ENCODE results near the gene RELN.

RELN gene

GRCh38 chr7:103480771-103481170, 508.7 kb downstream of the RELN start:
- no peak for DNase-seq (ENCODE audit: low spot score)

- DNase-seq (ENCODE audit: low spot score), result no peak
Observed at GRCh38 chr7:103474956-103475355, 514.5 kb downstream of the RELN start.

- no peak for DNase-seq (ENCODE audit: low spot score)
Observed at GRCh38 chr7:103469095-103469948, 520.1 kb downstream of the RELN start.

- DNase-seq (ENCODE audit: low spot score), result no peak
Observed at GRCh38 chr7:103466814-103467213, 522.6 kb downstream of the RELN start.

GRCh38 chr7:103462358-103462757, 527.1 kb downstream of the RELN start:
- DNase-seq (ENCODE audit: low spot score), result no peak

- DNase-seq (ENCODE audit: low spot score), result peak; percentile 9
Observed at GRCh38 chr7:103447073-103447960, 542.1 kb downstream of the RELN start.

GRCh38 chr7:103446049-103446520, 543.4 kb downstream of the RELN start, which contains the start of gene SLC26A5:
Gene SLC26A5, minus strand, starts transcription at chr7:103446207. Its CDS starts 24,693 bp downstream, at chr7:103421514.
- DNase-seq (ENCODE audit: low spot score), result no peak

- DNase-seq (ENCODE audit: low spot score), result no peak
Observed at GRCh38 chr7:103445228-103446048, 544.0 kb downstream of the RELN start.

GRCh38 chr7:103439661-103440060, 549.8 kb downstream of the RELN start:
- no peak for DNase-seq (ENCODE audit: low spot score)

GRCh38 chr7:103437623-103438022, 551.8 kb downstream of the RELN start:
- DNase-seq (ENCODE audit: low spot score), result no peak

- no peak for DNase-seq (ENCODE audit: low spot score)
Observed at GRCh38 chr7:103432712-103433111, 556.7 kb downstream of the RELN start.

GRCh38 chr7:103425177-103425576, 564.3 kb downstream of the RELN start:
- DNase-seq (ENCODE audit: low spot score), result no peak

GRCh38 chr7:103423467-103424179, 565.8 kb downstream of the RELN start:
- DNase-seq (ENCODE audit: low spot score), result no peak

All from CD4-positive, alpha-beta T cell treated with Interleukin-15 for 4 hours (primary cell).